Parathyroid adenoma (tissue), 2 donors: ENCODE data around the gene VSIR.

ENCODE experiments used
- H2AFZ ChIP-seq: fragments of 300-600 bp; sonication (generic); one replicate; pipeline ENCODE4 v1.7.0; 2017; ENCODE audit warnings: antibody characterized with exemption, mild to moderate bottlenecking
- H3K27ac ChIP-seq: fragments of 300-600 bp; sonication (generic); one replicate; pipeline ENCODE4 v1.7.0; 2017
- H3K27me3 ChIP-seq: fragments of 300-600 bp; sonication (generic); one replicate; pipeline ENCODE4 v1.7.0; 2017; ENCODE audit warnings: low read length; ENCODE audit not compliant: control insufficient read depth, insufficient read depth
- H3K36me3 ChIP-seq: fragments of 300-600 bp; sonication (generic); one replicate; pipeline ENCODE4 v1.7.0; 2017; ENCODE audit warnings: low read length; ENCODE audit not compliant: control insufficient read depth, insufficient read depth
- H3K4me1 ChIP-seq: fragments of 300-600 bp; sonication (generic); one replicate; pipeline ENCODE4 v1.7.0; 2017; ENCODE audit warnings: control low read depth
- H3K4me2 ChIP-seq: fragments of 300-600 bp; sonication (generic); one replicate; pipeline ENCODE4 v1.7.0; 2017; ENCODE audit warnings: low read length
- H3K4me3 ChIP-seq: fragments of 300-600 bp; sonication (generic); one replicate; pipeline ENCODE4 v1.7.0; 2017; ENCODE audit warnings: low read depth, low read length
- H3K79me2 ChIP-seq: fragments of 300-600 bp; sonication (generic); one replicate; pipeline ENCODE4 v1.7.0; 2017; ENCODE audit warnings: control low read depth
- H3K9ac ChIP-seq: fragments of 300-600 bp; sonication (generic); one replicate; pipeline ENCODE4 v1.7.0; 2017; ENCODE audit warnings: mild to moderate bottlenecking
- H3K9me3 ChIP-seq: fragments of 300-600 bp; sonication (generic); one replicate; pipeline ENCODE4 v1.7.0; 2017; ENCODE audit warnings: low read length; ENCODE audit not compliant: control insufficient read depth
- TF ChIP-seq, protein P1 (sequence below): fragments of 300-600 bp; sonication (generic); IDR thresholded peaks from one replicate; pipeline ENCODE4 v1.7.0; 2017; ENCODE audit warnings: antibody characterized with exemption, mild to moderate bottlenecking
- donor health status: primary hyperparathyroidism.

VSIR gene

DNA sequence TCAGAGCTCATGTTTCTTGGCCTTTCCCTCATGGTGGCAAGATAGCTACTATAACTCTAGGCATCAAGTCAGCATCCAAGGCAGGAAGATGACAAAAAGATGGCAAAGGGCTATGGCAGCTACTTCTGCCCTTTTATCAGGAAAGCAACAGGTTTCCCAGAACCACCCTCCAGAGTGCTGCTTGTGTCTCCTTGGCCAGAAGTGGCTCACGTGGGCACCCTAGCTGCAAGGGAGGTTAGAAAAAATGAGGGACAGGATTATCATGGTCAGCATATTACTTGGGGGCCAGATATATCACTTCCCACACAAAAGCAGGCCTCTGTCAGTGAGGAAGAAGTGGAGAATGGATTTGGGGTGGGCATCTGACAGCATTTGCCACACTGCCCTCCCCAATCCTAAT is 29.5 kb downstream of the VSIR start:
- no peak overlapping the region for H3K27ac ChIP-seq
- TF ChIP-seq, protein P1, sequence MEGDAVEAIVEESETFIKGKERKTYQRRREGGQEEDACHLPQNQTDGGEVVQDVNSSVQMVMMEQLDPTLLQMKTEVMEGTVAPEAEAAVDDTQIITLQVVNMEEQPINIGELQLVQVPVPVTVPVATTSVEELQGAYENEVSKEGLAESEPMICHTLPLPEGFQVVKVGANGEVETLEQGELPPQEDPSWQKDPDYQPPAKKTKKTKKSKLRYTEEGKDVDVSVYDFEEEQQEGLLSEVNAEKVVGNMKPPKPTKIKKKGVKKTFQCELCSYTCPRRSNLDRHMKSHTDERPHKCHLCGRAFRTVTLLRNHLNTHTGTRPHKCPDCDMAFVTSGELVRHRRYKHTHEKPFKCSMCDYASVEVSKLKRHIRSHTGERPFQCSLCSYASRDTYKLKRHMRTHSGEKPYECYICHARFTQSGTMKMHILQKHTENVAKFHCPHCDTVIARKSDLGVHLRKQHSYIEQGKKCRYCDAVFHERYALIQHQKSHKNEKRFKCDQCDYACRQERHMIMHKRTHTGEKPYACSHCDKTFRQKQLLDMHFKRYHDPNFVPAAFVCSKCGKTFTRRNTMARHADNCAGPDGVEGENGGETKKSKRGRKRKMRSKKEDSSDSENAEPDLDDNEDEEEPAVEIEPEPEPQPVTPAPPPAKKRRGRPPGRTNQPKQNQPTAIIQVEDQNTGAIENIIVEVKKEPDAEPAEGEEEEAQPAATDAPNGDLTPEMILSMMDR: no peak
- H3K4me3 ChIP-seq: no peak overlapping the region
- H2AFZ ChIP-seq: no peak overlapping the region
- H3K4me1 ChIP-seq: no peaks in the 10 kb centered on the region
- no peaks in the 10 kb centered on the region for H3K27me3 ChIP-seq
- no peaks in the 10 kb centered on the region for H3K9me3 ChIP-seq
- no peak overlapping the region for H3K4me2 ChIP-seq
- H3K9ac ChIP-seq: no peak overlapping the region
- H3K36me3 ChIP-seq: no peaks in the 10 kb centered on the region
- no peaks in the 10 kb centered on the region for H3K79me2 ChIP-seq

DNA sequence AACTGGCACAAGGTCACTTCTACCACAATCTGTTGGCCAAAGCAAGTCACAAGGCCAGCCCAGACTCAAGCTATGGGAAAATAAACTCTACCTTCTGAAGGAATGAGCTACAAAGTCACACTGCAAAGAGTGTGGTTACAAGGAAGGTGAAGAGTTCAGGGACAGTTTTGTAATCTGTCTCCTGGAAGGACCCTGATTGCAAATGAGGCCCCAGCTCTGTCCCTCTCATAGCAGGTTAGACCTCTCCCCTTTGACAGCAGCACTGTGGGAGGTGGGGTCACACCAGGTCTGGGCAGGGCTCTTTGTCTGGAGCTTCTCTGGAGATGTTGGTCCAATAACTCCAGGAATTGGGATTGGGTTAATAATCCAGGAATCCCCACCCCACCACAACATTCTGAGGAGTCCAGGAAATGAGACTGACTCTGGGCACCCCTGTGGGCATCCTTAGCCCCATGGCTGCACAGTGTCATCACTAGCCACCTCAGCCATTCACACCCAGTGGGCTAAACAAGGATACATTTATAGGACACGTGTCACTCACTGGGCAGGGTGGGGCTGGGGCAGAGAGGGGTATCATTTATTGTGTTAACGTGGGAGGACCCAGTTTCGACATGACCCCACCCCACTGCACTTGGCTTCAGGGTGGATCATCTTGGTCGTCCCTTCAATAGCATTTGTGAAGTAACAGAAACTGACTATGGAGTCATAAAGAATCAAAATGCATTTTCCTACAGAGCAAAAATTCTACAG is 30.1 kb downstream of the VSIR start:
- H3K4me1 ChIP-seq: no peaks in the 10 kb centered on the region

DNA sequence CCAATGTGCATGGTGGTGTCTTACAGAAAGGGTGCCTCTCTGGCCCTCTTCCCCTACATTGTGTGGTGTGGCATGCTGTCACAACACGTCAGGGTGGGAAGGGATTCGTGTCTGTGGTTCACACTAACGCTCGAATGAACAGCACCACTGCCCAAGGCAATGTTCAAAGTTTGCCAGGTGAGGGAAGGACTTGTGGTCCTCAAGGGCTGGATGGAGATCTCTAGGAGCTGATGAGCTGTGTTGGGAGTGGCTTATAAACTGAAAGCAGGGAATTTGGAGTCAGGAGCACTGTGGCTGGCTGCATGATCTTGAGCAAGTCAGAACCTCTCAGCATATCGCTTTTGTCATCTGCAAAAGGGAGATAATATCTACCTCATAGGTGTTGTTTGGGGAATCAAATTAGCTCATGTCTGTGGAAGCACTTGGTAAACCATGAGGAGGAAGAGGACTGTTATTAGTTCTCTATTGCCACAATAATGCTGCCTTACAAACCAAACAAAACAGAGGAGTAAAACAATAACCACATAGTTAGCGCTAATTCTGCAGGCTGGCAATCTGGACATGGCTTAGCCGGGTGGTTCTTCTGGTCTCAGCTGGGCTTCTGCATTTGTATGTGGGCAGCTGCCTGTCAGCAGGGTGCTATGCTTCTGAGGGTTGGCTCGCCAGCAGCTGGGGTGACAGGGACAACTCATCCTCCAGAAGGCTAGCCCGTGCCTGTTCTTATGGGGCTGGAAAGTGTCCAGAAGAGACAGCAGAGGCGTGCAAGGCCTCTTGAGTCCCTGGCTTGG is 30.8 kb downstream of the VSIR start:
- TF ChIP-seq, protein P1: no peak
- no peaks in the 10 kb centered on the region for H3K79me2 ChIP-seq
- H3K27ac ChIP-seq: no peak overlapping the region
- H3K4me1 ChIP-seq: no peaks in the 10 kb centered on the region
- no peak overlapping the region for H3K4me2 ChIP-seq
- H3K9me3 ChIP-seq: no peaks in the 10 kb centered on the region
- H2AFZ ChIP-seq: no peak overlapping the region
- no peaks in the 10 kb centered on the region for H3K36me3 ChIP-seq
- H3K4me3 ChIP-seq: no peak overlapping the region
- no peak overlapping the region for H3K9ac ChIP-seq
- no peaks in the 10 kb centered on the region for H3K27me3 ChIP-seq

More for the DNA sequence above, 30.1 kb downstream of the VSIR start:
- H3K9me3 ChIP-seq: no peaks in the 10 kb centered on the region
- no peaks in the 10 kb centered on the region for H3K36me3 ChIP-seq
- no peak overlapping the region for H3K4me2 ChIP-seq
- no peaks in the 10 kb centered on the region for H3K27me3 ChIP-seq
- H3K4me3 ChIP-seq: no peak overlapping the region
- no peak overlapping the region for H2AFZ ChIP-seq
- H3K79me2 ChIP-seq: no peaks in the 10 kb centered on the region
- no peak overlapping the region for H3K27ac ChIP-seq
- TF ChIP-seq, protein P1: no peak
- H3K9ac ChIP-seq: no peak overlapping the region

DNA sequence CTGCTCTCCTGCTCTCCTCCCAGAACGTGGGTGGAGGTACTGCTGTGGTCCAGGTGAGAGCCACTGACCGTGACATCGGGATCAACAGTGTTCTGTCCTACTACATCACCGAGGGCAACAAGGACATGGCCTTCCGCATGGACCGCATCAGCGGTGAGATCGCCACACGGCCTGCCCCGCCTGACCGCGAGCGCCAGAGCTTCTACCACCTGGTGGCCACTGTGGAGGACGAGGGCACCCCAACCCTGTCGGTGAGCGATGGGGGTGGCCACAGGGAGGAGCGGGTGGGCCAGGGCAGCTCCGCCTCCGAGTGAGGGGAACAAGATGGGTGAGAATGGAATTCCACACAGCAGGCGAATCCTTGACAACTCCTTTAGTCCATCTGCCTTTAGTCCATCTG is 31.6 kb downstream of the VSIR start:
- H3K79me2 ChIP-seq: no peaks in the 10 kb centered on the region
- no peak overlapping the region for H3K9ac ChIP-seq
- H3K27ac ChIP-seq: no peak overlapping the region
- no peaks in the 10 kb centered on the region for H3K27me3 ChIP-seq
- TF ChIP-seq, protein P1: no peak
- no peak overlapping the region for H2AFZ ChIP-seq
- no peak overlapping the region for H3K4me3 ChIP-seq
- H3K4me2 ChIP-seq: no peak overlapping the region
- no peaks in the 10 kb centered on the region for H3K36me3 ChIP-seq
- no peaks in the 10 kb centered on the region for H3K9me3 ChIP-seq
- H3K4me1 ChIP-seq: no peaks in the 10 kb centered on the region
